NCI-H146 treated with DMSO at 0.1 percent for 48 hours (cell line): ENCODE results near the gene DOCK6.
"Not testable (repeated sequence)": the region's sequence is repeated elsewhere in the genome, so short reads cannot be mapped to it uniquely, and the experiment has no call there.

Experiments used
- DNase-seq: peaks from one replicate; lab custom pipeline; 2025; ENCODE audit not compliant: unreplicated experiment; lab: John Stamatoyannopoulos, UW

DOCK6 gene

DNA sequence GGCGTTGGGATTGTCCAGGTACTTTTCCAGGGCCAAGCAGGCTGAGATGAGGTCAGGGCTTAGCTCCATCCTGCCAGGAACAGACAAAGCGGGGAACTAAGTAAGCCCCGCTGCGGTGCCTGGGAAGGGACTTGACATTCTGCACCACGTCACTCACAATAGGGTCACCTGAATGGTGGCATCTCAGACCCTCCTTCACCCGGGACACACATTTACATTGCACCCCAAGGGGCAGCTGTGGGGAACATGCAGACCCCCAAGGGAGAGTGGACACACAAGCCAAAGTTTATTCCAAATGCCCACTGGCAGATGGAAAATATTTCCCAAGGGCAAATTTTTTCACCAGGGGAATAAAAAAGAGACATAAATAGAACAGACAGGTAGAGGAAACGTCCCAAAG lies 86.4 kb downstream of the DOCK6 start:
- DNase-seq: no peak

DNA sequence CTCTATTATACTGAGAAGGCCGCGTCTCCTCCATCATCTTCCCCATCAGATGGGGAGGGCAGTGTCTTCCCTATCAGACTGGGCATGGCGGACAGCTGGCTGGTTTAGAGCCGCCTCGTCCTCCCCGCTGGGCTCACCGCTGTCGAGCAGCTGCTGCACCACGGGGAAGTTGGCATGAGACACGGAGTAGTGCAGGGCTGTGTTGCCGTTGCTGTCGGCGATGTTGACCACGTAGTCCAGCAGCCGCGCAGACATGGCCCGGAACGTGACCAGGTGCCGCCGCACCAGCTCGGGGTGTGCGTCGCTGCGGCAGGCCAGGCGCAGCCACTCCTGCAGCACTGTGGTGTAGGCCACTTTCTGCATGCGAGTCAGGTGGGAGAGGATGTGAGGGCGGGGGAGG lies 88.0 kb downstream of the DOCK6 start:
- no peak for DNase-seq

DNA sequence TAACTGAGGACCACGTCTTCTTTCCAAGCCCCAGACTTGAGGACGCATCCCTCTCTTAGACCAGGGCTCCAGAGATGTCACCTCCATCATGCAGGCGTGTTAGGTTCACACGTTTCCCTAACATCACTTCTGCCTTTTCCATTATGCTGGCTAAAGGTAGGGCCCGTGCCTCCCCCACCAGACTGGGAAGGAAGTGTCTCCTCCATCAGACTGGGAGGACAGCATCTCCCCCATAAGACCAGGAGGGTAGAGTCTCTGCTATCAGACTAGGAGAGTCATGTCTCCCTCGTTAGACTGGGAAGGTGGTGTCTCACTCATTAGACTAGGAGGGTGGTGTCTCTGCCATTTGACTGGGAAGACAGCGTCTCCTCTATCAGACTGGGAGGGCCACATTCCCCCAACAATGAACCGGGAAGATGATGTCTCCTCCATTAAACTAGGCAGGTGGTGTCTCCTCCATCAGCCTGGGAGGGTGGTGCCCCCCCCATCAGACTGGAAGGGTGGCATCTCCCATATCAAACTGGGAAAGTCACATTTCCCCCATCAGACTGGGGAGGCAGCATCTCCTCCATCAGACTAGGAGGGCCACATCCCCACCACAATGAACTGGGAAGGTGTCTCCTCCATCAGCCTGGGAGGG lies 88.7 kb downstream of the DOCK6 start:
- DNase-seq: no peak

DNA sequence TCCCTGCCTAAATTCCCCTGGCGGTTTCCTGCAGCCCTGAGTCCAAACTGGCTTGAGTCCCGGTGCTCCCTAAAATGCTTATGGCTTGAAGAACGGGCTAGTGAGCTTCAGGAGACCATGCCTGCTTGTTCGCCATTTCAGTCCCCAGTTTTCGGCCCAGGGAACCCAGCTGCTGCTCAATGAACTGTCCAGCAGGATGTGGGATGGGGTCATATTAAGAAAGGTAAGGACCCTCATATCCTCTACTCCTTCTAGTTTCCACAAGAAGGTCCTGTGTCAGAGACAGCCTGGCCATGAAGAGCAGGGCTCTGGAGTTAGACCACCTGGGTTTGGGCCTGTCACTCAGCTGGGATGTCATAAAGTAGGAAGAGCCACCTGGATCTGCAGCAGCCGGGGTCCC lies 89.7 kb downstream of the DOCK6 start:
- no peak for DNase-seq

DNA sequence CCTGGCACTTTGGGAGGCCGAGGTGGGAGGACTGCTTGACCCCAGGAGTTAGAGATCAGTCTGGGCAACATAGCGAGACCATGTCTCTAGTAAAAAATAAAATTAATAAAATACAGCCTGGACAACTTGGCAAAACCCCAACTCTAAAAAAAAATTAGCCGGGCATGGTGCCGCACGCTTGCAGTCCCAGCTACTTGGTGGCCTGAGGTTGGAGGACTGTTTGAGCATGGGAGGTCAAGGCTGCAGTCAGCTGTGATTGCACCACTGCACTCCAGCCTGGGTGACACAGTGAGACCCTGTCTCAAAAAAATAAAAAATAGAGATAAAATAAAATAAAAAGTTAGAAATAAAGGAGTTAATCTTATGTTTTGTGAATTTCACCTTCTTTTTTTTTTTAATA lies 91.2 kb downstream of the DOCK6 start:
- no peak for DNase-seq

DNA sequence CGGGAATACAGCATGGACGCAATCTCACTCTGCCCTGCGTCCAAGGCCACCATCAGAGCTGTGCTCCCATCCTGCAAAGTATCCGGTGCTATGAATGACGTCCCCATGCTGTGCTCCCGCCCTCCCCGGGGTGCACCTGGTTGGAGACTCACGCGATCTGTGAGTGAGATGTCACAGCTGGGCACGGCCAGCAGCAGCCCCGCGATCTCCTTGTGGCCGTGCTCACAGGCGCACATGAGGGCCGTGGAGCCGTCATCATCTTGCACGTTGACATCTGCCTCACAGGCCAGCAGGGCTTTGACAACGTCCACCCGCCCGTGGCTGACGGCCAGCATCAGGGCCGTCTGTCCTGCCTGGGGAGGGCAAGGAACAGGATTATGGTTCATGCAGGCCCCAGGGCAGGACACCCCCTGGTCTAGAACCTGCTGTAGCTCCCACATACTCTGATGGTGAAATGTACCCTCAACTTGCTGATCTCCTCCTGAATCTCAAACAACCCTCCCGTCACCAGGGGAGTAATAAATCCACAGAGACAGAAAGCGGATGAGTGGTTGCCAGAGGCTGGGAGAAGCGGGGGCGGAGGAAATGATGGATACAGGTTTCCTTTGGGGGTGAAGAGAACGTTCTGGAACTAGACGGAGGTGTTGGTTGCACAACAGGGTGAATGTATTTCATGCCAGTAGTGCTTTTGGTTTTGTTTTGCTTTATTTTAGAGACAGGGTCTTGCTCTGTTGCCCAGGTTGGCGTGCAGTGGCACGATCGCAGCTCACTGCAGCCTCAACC lies 92.2 kb downstream of the DOCK6 start:
- no peak for DNase-seq

DNA sequence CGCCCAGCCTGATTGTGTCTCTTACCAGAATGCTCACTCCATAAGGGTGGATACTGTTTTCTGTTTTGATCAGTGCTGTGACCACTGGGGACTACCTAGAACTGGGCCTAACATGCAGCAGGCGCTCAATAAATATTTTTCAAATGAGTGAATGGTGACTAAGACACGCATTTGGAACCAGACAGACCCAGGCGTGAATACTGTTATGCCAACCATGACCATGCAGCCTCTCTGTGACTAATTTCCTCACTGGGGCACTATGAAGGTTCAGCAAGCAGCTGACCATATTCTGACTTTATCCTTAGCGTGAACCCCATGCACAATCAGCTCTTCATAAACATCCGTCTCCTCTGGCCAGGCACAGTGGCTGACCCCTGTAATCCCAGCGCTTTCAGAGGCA lies 93.8 kb downstream of the DOCK6 start:
- no peak for DNase-seq

DNA sequence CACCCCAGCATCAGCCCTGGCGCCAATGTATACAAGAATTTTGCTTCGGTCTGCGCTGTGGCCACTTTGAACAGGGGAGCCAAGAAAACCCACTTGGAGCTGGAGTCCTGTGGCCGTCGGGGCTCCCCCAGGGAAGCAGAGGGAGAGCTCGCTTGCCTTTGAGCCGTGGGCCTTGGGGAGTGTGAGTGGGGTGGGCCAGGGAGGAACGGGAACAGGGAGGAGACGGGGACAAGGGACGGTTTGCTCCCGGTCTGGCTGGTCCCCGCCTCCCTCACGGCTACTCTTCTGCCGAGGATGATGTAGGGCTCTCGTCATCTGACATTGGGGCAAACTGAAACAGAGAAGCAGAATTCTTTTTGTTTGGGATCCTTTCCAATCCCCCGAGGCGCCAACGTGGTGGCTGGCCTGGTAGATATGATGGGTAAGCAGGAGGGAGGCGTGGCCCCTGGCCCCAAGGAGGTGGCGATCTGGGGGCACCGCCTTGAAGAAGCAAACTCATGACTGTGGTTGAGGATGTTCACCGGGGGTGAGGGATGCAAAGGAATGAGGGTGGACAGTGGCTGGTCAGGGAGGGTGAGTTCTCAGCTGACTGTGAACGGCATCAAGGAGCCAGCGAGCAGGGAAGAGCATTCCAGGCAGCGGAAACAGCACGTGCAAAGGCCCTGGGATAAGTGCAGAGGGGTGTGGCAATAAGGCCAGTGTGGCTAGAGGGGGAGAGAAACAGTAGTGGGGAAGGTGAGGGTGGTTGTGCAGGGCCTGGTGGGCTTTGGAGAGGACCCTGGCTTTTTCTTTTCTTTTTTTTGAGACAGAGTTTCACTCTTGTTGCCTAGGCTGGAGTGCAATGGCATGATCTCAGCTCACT lies 95.8 kb downstream of the DOCK6 start:
- no peak for DNase-seq

DNA sequence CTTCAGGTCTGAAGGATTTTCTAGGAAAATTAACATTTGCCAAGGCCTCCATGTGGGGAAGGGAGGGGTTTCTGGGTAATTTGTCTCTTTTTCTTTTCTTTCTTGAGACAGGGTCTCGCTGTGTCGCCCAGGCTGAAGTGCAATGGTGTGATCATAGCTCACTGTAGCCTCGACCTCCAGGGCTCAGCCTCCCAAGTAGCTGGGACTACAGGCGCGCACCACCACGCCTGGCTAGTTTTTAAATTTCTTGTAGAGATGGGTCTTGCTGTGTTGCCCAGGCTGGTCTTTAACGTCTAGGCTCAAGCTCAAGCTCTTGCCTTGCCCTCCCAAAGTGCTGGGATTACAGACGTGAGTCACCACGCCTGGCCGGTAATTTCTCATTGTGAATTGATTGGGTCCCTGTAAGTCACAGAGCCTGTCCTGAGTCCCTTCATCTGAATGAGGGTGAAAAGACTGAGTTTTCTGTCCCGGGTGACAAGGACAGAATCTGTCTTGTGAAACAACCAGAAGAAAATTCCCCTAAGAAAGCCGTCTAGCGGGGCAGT lies 96.8 kb downstream of the DOCK6 start:
- DNase-seq: no peak

DNA sequence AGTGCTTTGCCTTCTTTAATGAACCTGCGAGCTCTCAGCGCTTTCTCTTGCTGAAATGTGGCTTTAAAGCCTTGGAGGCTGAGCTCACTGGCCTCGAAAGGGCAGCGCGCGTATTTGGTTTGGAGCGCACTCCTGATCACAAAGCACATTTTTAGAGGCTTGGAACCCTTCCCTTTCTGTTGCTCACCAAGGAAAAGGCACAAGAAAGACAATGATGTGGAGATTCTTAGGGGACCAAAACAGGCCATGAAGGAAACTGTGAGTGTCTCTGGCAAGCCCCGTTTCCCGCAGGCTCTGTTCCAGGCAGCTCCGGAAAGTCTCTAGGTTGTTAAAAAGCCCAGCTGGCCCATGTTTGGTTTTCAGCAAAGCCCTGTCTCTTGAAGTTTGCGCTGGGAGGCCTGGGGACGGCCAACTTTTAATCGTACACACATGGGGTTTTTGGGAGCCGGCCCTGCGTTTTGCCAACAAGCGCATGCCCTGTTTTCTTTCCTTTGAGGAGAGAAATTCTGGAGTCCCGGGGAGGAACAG lies 97.4 kb downstream of the DOCK6 start:
- DNase-seq: no peak

DNA sequence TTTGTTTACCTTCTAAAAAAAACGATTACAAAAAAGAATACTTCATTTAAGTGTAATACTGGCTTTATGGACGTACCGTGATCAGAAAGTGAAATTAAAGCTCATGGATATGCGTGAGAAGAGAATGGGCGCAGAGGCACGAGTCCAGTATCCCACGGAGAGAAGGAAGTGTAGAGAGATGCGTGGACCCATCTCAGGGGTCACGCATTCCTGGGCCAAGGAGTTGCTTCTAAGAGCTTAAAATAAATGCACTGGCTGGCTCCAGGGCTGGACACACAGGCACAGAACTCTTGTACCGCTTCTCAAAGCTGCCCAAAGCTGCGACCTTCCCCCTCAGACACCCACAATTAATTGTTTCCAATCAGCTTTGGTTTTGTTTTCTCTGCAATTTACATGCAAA lies 98.0 kb downstream of the DOCK6 start:
- DNase-seq: no peak

DNA sequence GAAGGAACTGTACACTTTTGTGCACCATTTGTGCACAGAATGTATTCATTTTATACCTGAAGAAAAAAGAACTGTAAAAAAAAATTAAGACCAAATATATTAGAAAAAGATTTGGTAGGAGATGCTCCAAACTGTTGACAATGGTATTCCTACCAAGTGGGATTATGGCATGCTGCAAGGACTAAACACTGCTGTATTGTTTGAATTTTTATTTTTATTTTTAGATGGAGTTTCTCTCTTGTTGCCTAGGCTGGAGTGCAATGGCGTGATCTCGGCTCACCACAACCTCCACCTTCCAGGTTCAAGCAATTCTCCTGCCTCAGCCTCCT lies 101.9 kb downstream of the DOCK6 start:
- DNase-seq: not testable (repeated sequence)

DNA sequence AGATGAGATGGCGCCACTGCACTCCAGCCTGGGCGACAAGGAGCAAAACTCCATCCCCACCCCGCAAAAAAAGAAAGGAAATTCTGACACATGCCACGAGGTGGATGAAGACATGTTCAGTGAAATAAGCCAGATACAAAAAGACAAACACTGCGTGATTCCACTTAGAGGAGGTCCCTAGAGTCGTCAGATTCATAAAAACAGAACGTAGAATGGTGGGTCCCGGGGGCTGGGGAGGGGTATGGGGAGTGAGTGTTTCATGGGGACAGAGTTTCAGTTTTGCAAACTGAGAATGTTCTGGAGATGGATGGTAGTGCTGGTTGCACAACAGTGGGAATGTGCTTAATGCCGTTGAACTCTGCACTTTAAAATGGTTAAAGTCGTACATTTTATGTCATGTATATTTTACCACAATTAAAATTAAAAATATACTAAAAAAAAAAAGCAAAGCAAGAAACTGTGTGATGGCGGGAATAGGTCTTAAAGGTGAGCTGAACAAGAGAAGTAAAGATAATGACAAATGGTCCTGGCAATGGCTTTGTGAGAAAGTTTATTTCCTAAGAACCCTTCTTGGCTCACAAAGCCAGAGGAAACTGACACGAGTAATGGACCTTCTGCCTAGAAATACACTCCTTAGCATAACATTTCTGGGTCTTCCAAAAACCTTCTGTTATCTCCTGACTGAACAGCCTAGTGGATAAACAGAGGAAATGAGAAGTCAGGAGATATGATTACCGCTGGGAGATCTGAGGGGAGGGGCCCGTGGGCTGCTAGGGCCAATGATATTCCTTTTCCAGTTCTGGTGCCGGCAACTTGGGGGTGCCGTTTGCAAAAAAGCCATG lies 102.5 kb downstream of the DOCK6 start:
- no peak for DNase-seq

DNA sequence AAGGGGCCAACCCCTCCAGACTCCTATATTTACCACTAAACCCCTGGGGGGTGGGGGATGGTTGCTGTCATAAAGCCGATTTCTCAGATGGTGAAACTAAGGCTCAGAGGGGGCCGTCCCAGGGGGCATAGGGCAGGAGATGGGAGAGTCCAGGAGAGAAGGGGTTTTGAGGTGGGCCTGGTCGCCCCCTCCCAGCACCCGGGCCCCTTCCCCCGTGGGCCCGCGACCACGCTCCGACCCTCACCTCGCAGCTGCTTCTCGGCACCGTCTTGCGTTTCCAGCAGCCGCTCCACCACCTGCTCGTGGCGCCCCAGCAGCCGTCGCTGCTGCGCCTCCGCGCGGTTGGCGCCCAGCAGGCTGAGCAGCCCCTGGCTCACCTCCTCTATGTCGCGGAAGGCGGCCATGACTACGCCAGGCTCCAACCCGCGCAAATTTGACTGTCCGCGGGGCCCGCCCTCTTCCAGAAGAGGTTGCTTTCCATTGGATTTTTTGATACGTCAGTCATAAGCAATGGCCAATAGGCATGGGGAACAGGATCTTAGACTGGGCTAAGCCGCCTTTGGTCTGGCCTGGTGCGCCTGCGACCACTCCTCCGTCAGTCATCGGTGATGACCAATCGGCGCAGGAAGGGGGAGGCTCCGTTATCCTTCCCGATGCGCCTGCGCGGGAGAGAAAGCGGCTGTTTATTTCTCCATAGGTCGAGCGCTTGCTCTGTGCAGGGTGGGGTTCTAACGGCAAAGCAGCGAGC lies 106.8 kb downstream of the DOCK6 start, which contains the start of gene SPC24:
TSS of gene SPC24 (minus strand) at position 410 of the 748 bp plus-strand sequence. CDS start at position 404, 6 bp downstream.
- peak; percentile 99 for DNase-seq

DNA sequence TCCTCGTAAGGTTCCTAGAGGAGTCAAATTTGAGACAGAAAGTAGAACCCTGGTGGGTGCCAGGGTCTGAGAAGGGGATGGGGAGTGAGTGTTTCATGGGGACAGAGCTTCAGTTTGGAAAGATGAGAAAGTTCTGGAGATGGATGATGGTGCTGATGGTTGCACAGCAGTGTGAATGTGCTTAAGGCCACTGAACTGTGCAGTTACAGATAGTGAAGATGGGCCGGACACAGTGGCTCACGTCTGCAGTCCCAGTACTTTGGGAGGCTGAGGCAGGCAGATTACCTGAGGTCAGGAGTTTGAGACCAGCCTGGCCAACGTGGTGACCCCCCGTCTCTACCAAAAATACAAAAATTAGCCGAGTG lies 107.7 kb downstream of the DOCK6 start:
- no peak for DNase-seq

DNA sequence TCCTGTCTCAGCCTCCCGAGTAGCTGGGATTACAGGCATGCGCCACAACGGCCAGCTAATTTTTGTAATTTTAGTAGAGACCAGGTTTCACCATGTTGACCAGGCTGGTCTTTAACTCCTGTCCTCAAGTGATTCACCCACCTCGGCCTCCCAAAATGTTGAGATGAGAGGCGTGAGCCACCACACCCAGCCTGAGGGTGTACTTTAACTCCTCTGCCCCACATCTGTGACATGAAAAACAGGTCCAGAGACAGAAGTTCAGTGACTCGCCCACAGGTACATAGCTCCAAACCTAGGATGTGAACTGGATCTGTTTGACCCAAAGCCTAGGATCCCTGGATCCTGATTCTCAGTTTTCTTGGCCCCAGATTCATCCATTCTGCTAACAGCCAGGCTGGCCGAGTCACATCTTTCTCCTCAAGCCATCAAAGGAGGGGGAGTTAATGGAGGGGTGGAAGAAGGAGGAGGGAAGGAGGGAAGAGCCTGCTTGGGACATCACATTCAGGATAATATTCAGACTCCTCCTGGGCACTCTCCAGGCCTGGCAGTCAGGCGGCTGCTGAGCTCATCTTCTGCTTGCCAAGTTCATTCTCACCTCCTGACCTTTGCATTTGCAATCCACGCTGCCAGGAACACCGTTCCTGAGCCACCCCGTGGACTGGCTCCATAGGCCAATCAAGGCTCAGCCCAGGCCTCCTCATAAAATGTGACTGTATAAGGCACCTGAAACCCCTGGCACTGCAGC lies 109.8 kb downstream of the DOCK6 start:
- DNase-seq: no peak

DNA sequence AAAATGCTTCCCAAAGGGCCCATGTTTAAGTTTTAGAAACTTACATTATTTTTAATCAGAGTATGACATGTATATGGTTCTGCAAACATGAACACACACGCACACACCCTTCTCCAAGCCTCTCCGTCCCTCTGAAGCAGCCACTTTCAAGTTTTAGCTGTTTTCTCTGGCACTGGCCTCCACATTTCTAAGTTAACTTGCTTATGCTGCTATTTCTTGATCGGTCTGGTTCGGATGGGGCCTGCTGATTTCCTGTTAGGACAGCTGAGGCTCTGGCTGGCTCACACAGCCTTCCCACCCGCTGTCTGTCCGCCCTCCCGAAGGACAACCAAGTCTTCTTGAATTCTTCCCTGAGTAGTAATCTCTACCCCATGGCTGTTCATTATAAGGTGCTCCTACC lies 111.1 kb downstream of the DOCK6 start:
- DNase-seq: no peak
